HEK293 (cell line): ENCODE results near the gene NTRK3.

Experiments
- CTCF ChIA-PET: fragments of 350-600 bp; formaldehyde crosslinking; extraction: SDS; loops from one replicate; lab custom pipeline; 2021; ENCODE audit warnings: antibody characterized with exemption; lab: Yijun Ruan, JAX
- POLR2A ChIA-PET: fragments of 300-600 bp; formaldehyde crosslinking; extraction: SDS; loops from one replicate; lab custom pipeline; 2020; ENCODE audit warnings: antibody characterized with exemption, inconsistent platforms; lab: Yijun Ruan, JAX
- H3K27ac ChIP-seq: fragments of 200-500 bp; sonication (Bioruptor generic); 2 replicates; pipeline ENCODE4 v1.5.1; 2014; ENCODE audit warnings: low read depth, low read length, control low read depth, inconsistent platforms; ENCODE audit errors: extremely low read depth
- H3K36me3 ChIP-seq, 2 experiments: fragments of 200-500 bp in 1 of 2; sonication (Bioruptor generic) in 1 of 2; 1 replicate in 1 of 2; 2 replicates in 1 of 2; pipeline ENCODE4 v1.5.1; 2014 to 2017; ENCODE audit warnings: inconsistent platforms in 2 of 2, low read length in 2 of 2; ENCODE audit not compliant: control insufficient read depth in 2 of 2, insufficient read depth in 1 of 2
- H3K4me1 ChIP-seq: fragments of 200-500 bp; sonication (Bioruptor generic); 2 replicates; pipeline ENCODE4 v1.5.1; 2014; ENCODE audit warnings: mild to moderate bottlenecking, low read length, inconsistent platforms; ENCODE audit not compliant: control insufficient read depth, insufficient read depth
- H3K4me3 ChIP-seq: 2 replicates; pipeline ENCODE4 v1.5.1; 2011; ENCODE audit warnings: low read depth, mild to moderate bottlenecking, control low read depth, low read length, moderate library complexity
- H3K9me3 ChIP-seq: fragments of 200-500 bp; sonication (Bioruptor generic); 2 replicates; pipeline ENCODE4 v1.5.1; 2014; ENCODE audit warnings: low read depth, low read length, inconsistent platforms; ENCODE audit not compliant: control insufficient read depth, insufficient read depth
- INSM2 ChIP-seq: fragments of 450-650 bp; formaldehyde crosslinking; IDR thresholded peaks from 2 replicates; pipeline ENCODE4 v1.5.1; 2016; ENCODE audit warnings: missing biosample characterization, missing genetic modification characterization
- KLF16 ChIP-seq: fragments of 450-650 bp; formaldehyde crosslinking; IDR thresholded peaks from 2 replicates; pipeline ENCODE4 v1.5.1; 2017; ENCODE audit warnings: missing biosample characterization, missing genetic modification characterization
- OSR2 ChIP-seq: fragments of 450-650 bp; formaldehyde crosslinking; IDR thresholded peaks from 2 replicates; pipeline ENCODE4 v1.5.1; 2016; ENCODE audit warnings: missing biosample characterization, missing genetic modification characterization
- SCRT2 ChIP-seq: fragments of 450-650 bp; formaldehyde crosslinking; IDR thresholded peaks from 2 replicates; pipeline ENCODE4 v1.5.1; 2016; ENCODE audit warnings: missing biosample characterization, missing genetic modification characterization
- ZBTB11 ChIP-seq: fragments of 450-650 bp; formaldehyde crosslinking; conservative IDR thresholded peaks from 2 replicates; pipeline ENCODE4 v1.5.1; 2016; ENCODE audit warnings: low read depth, missing biosample characterization, missing genetic modification characterization
- ZNF121 ChIP-seq: fragments of 450-650 bp; formaldehyde crosslinking; IDR thresholded peaks from 2 replicates; pipeline ENCODE4 v1.5.1; 2016; ENCODE audit warnings: missing biosample characterization, missing genetic modification characterization
- ZNF146 ChIP-seq: fragments of 450-650 bp; formaldehyde crosslinking; IDR thresholded peaks from 2 replicates; pipeline ENCODE4 v1.5.1; 2016; ENCODE audit warnings: missing biosample characterization, missing genetic modification characterization
- ZNF223 ChIP-seq: fragments of 450-650 bp; formaldehyde crosslinking; IDR thresholded peaks from 2 replicates; pipeline ENCODE4 v1.5.1; 2016; ENCODE audit warnings: missing biosample characterization, missing genetic modification characterization
- ZNF324 ChIP-seq: fragments of 450-650 bp; formaldehyde crosslinking; IDR thresholded peaks from 2 replicates; pipeline ENCODE4 v1.5.1; 2016; ENCODE audit warnings: missing biosample characterization, missing genetic modification characterization
- ZNF488 ChIP-seq: fragments of 450-650 bp; formaldehyde crosslinking; IDR thresholded peaks from 2 replicates; pipeline ENCODE4 v1.5.1; 2016; ENCODE audit warnings: missing biosample characterization, missing genetic modification characterization
- ZNF585B ChIP-seq: fragments of 450-650 bp; formaldehyde crosslinking; IDR thresholded peaks from 2 replicates; pipeline ENCODE4 v1.5.1; 2016; ENCODE audit warnings: missing biosample characterization, missing genetic modification characterization
- ZNF623 ChIP-seq: fragments of 450-650 bp; formaldehyde crosslinking; IDR thresholded peaks from 2 replicates; pipeline ENCODE4 v1.5.1; 2016; ENCODE audit warnings: missing biosample characterization, missing genetic modification characterization
- ZNF776 ChIP-seq: fragments of 450-650 bp; formaldehyde crosslinking; IDR thresholded peaks from 2 replicates; pipeline ENCODE4 v1.5.0; 2017; ENCODE audit warnings: missing biosample characterization, missing genetic modification characterization, borderline replicate concordance
- ZNF777 ChIP-seq: fragments of 450-650 bp; formaldehyde crosslinking; IDR thresholded peaks from 2 replicates; pipeline ENCODE4 v1.5.1; 2017; ENCODE audit warnings: missing biosample characterization, missing genetic modification characterization, borderline replicate concordance
- ZSCAN16 ChIP-seq: fragments of 450-650 bp; formaldehyde crosslinking; IDR thresholded peaks from 2 replicates; pipeline ENCODE4 v1.5.1; 2016; ENCODE audit warnings: missing biosample characterization, missing genetic modification characterization
- TF ChIP-seq, protein P1 (sequence below): fragments of 450-650 bp; IDR thresholded peaks from 2 replicates; pipeline ENCODE4 v1.5.1; 2018; ENCODE audit warnings: missing biosample characterization, mild to moderate bottlenecking, missing genetic modification characterization
- TF ChIP-seq, protein P2 (sequence below): fragments of 450-650 bp; formaldehyde crosslinking; IDR thresholded peaks from 2 replicates; pipeline ENCODE4 v1.5.1; 2016; ENCODE audit warnings: missing biosample characterization, missing genetic modification characterization
- TF ChIP-seq, protein P3 (sequence below): fragments of 450-650 bp; formaldehyde crosslinking; IDR thresholded peaks from 2 replicates; pipeline ENCODE4 v1.5.1; 2016; ENCODE audit warnings: missing biosample characterization, missing genetic modification characterization
- TF ChIP-seq, protein P4 (sequence below): fragments of 450-650 bp; formaldehyde crosslinking; conservative IDR thresholded peaks from 2 replicates; pipeline ENCODE4 v1.5.1; 2016; ENCODE audit warnings: low read depth, missing biosample characterization, missing genetic modification characterization

NTRK3 gene

DNA sequence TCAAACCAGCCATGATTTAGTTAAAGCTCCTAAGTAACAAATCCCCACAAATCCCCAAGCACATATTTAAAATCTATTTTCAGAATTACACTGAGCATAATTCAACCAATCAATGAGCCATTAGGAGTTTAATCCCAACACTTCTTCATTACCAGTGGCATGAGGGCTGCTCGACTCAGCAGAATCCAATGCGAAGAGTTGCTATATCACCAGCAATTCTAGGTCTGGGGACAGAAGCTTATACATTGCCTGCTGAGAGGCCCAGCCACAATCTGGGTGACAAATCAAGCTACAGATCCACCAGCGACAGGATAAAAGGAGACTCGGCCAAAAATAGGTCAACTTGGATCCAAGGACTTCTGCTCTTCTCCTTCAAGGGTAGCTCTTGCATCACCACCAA is 238.8 kb downstream of the NTRK3 start:
- no peaks in the 10 kb centered on the region for H3K4me1 ChIP-seq
- H3K27ac ChIP-seq = no peak overlapping the region
- CTCF ChIA-PET = interaction anchor here (0.5 to 1.2 kb wide), 3 partner anchors 229 to 1103 kb away, joined by 3 read pairs; no protein-coding TSS in a partner anchor
- no peaks in the 10 kb centered on the region for H3K9me3 ChIP-seq
- POLR2A ChIA-PET = no interaction called here
- TF ChIP-seq ZNF777 (tag by site-specific recombination) (no peak), SCRT2 (tag by site-specific recombination) (no peak), ZNF488 (tag by site-specific recombination) (no peak), ZNF146 (tag by site-specific recombination) (no peak), ZNF121 (tag by site-specific recombination) (no peak), ZNF585B (tag by site-specific recombination) (no peak), ZSCAN16 (tag by site-specific recombination) (no peak), ZNF623 (tag by site-specific recombination) (no peak), OSR2 (tag by site-specific recombination) (no peak), INSM2 (tag by site-specific recombination) (no peak), KLF16 (tag by site-specific recombination) (no peak), ZBTB11 (no peak), ZNF776 (tag by site-specific recombination) (no peak), ZNF324 (tag by site-specific recombination) (no peak), ZNF223 (tag by site-specific recombination) (no peak)
- TF ChIP-seq, protein P1, sequence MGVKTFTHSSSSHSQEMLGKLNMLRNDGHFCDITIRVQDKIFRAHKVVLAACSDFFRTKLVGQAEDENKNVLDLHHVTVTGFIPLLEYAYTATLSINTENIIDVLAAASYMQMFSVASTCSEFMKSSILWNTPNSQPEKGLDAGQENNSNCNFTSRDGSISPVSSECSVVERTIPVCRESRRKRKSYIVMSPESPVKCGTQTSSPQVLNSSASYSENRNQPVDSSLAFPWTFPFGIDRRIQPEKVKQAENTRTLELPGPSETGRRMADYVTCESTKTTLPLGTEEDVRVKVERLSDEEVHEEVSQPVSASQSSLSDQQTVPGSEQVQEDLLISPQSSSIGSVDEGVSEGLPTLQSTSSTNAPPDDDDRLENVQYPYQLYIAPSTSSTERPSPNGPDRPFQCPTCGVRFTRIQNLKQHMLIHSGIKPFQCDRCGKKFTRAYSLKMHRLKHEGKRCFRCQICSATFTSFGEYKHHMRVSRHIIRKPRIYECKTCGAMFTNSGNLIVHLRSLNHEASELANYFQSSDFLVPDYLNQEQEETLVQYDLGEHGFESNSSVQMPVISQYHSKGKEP (tag by site-specific recombination) = no peak
- TF ChIP-seq, protein P2, sequence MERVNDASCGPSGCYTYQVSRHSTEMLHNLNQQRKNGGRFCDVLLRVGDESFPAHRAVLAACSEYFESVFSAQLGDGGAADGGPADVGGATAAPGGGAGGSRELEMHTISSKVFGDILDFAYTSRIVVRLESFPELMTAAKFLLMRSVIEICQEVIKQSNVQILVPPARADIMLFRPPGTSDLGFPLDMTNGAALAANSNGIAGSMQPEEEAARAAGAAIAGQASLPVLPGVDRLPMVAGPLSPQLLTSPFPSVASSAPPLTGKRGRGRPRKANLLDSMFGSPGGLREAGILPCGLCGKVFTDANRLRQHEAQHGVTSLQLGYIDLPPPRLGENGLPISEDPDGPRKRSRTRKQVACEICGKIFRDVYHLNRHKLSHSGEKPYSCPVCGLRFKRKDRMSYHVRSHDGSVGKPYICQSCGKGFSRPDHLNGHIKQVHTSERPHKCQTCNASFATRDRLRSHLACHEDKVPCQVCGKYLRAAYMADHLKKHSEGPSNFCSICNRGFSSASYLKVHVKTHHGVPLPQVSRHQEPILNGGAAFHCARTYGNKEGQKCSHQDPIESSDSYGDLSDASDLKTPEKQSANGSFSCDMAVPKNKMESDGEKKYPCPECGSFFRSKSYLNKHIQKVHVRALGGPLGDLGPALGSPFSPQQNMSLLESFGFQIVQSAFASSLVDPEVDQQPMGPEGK (tag by site-specific recombination) = no peak
- TF ChIP-seq, protein P3, sequence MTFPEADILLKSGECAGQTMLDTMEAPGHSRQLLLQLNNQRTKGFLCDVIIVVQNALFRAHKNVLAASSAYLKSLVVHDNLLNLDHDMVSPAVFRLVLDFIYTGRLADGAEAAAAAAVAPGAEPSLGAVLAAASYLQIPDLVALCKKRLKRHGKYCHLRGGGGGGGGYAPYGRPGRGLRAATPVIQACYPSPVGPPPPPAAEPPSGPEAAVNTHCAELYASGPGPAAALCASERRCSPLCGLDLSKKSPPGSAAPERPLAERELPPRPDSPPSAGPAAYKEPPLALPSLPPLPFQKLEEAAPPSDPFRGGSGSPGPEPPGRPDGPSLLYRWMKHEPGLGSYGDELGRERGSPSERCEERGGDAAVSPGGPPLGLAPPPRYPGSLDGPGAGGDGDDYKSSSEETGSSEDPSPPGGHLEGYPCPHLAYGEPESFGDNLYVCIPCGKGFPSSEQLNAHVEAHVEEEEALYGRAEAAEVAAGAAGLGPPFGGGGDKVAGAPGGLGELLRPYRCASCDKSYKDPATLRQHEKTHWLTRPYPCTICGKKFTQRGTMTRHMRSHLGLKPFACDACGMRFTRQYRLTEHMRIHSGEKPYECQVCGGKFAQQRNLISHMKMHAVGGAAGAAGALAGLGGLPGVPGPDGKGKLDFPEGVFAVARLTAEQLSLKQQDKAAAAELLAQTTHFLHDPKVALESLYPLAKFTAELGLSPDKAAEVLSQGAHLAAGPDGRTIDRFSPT = no peak
- TF ChIP-seq, protein P4, sequence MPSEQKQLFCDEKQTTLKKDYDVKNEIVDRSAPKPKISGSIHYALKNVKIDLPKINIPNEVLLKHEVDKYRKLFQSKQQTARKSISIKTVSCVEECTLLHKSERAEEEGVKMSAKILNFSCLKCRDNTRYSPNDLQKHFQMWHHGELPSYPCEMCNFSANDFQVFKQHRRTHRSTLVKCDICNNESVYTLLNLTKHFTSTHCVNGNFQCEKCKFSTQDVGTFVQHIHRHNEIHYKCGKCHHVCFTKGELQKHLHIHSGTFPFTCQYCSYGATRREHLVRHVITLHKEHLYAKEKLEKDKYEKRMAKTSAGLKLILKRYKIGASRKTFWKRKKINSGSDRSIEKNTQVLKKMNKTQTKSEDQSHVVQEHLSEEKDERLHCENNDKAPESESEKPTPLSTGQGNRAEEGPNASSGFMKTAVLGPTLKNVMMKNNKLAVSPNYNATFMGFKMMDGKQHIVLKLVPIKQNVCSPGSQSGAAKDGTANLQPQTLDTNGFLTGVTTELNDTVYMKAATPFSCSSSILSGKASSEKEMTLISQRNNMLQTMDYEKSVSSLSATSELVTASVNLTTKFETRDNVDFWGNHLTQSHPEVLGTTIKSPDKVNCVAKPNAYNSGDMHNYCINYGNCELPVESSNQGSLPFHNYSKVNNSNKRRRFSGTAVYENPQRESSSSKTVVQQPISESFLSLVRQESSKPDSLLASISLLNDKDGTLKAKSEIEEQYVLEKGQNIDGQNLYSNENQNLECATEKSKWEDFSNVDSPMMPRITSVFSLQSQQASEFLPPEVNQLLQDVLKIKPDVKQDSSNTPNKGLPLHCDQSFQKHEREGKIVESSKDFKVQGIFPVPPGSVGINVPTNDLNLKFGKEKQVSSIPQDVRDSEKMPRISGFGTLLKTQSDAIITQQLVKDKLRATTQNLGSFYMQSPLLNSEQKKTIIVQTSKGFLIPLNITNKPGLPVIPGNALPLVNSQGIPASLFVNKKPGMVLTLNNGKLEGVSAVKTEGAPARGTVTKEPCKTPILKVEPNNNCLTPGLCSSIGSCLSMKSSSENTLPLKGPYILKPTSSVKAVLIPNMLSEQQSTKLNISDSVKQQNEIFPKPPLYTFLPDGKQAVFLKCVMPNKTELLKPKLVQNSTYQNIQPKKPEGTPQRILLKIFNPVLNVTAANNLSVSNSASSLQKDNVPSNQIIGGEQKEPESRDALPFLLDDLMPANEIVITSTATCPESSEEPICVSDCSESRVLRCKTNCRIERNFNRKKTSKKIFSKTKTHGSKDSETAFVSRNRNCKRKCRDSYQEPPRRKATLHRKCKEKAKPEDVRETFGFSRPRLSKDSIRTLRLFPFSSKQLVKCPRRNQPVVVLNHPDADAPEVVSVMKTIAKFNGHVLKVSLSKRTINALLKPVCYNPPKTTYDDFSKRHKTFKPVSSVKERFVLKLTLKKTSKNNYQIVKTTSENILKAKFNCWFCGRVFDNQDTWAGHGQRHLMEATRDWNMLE (tag by site-specific recombination) = no peak
- TF ChIP-seq, all 188 proteins: peak for 0
- H3K4me3 ChIP-seq = no peak overlapping the region
- no peaks in the 10 kb centered on the region for H3K36me3 ChIP-seq
